Stimulated activated naive B cell treated with anti-CD40 and anti-IgM and Interleukin-4, amounts not matched to agents 10 μg/mL and 1 μg/mL and 100 μg/mL, for 72 hours (primary cell): Measurements from ENCODE around the gene CCDC116.
"Not testable (repeated sequence)": the region's sequence is repeated elsewhere in the genome, so short reads cannot be mapped to it uniquely, and the experiment has no call there.

Experiments used
- ATAC-seq, 2 donors: fragments of 150-1000 bp; cut with Tn5 transposase; replicated peaks; 2 replicates each; pipeline ENCODE4 v1.10.0; 2021; ENCODE audit warnings: moderate library complexity in 1 of 2
- DNase-seq: peaks from one replicate; pipeline ENCODE4 v3.0.0; 2021
- H3K27ac Mint-ChIP-seq: one replicate; pipeline ENCODE4 v1.8.0; 2022; ENCODE audit warnings: mild to moderate bottlenecking, mixed read lengths
- H3K27me3 Mint-ChIP-seq, 2 donors: one replicate each; pipeline ENCODE4 v1.8.0; 2022; ENCODE audit warnings: mixed read lengths in 2 of 2
- H3K36me3 Mint-ChIP-seq, 2 donors: one replicate each; pipeline ENCODE4 v1.8.0; 2022; ENCODE audit warnings: mixed read lengths in 2 of 2, mild to moderate bottlenecking in 1 of 2
- H3K4me1 Mint-ChIP-seq, 2 donors: one replicate each; pipeline ENCODE4 v1.8.0; 2022; ENCODE audit warnings: mixed read lengths in 2 of 2, mild to moderate bottlenecking in 1 of 2
- H3K4me3 Mint-ChIP-seq, 2 donors: one replicate each; pipeline ENCODE4 v1.8.0; 2022; ENCODE audit warnings: mild to moderate bottlenecking in 2 of 2, mixed read lengths in 2 of 2, moderate library complexity in 1 of 2
- H3K9me3 Mint-ChIP-seq, 2 donors: one replicate each; pipeline ENCODE4 v1.8.0; 2022; ENCODE audit warnings: mixed read lengths in 2 of 2, mild to moderate bottlenecking in 1 of 2

Gene CCDC116

DNA sequence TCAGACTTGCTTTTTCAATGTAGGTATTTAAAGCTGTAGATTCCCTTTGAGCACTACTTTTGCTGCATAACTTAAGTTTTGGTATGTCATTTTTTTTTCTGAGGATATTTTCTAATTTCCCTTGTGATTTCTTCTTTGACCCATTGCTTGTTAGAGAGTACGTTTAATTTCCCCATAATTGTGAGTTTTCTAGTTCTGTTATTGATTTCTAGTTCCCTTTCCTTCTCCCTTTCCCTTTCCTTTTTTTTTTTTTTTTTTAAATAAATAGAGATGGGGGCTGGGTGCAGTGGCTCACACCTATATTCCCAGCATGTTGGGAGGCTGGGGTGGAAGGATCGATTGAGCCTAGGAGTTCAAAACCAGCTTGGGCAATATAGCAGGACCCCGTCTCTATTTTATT, 34.3 kb upstream of the CCDC116 start:
- ATAC-seq (no peak), DNase-seq (no peak)
- Mint-ChIP-seq H3K4me3 (no peak overlapping the region), H3K36me3 (peaks cover 53 to 55% of the 10 kb centered on the region in 2 donors), H3K27ac (no peak overlapping the region), H3K4me1 (peaks cover 37 to 45% of the 10 kb centered on the region in 2 donors), H3K27me3 (no peaks in the 10 kb centered on the region), H3K9me3 (no peaks in the 10 kb centered on the region)

DNA sequence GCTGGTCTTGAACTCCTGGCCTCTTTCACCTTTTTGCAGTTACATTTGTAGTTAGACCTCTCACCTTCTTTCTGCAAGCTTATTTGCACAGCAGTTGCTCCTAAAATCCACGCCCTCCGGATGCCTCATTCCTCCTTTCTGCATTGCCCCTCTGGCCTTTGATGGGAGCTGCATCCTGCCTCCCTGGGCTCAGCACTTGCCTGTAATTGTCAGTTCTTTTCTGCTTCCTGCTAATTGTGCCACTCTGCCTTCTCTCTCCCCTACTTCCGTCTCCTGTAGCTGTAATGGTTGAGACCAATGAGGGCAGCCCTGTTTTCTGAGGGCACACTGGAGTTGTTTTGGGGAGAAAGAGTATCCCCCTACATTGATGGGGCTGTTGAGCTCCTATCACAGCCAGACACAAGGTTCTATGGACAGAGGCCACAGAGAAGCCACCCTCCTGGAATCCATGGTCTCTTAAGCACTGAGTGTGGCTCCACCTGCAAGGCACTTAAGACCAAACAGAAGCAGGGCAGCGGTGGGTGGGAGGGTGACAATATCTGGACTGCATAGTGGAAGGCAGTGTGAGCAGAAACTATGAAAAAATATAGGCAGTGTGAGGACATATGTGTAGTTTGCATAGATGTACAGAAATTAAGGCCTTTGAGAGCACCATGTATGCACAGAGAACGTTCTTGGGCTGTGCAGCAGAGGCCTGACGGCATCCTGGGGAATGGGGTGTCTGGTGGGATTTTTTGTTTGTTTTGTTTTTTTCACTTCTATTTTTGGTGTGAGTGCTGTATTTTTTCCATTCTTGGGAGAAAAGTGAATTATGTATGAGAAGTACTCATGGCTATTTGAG, 33.3 kb upstream of the CCDC116 start:
- no peaks in the 10 kb centered on the region for H3K27me3 Mint-ChIP-seq
- DNase-seq = no peak
- peaks cover 43 to 46% of the 10 kb centered on the region in 2 donors for H3K36me3 Mint-ChIP-seq
- H3K4me3 Mint-ChIP-seq = no peak overlapping the region
- no peak for ATAC-seq
- peaks cover 27 to 38% of the 10 kb centered on the region in 2 donors for H3K4me1 Mint-ChIP-seq
- no peaks in the 10 kb centered on the region for H3K9me3 Mint-ChIP-seq
- peak overlapping the region; percentile 1 for H3K27ac Mint-ChIP-seq

DNA sequence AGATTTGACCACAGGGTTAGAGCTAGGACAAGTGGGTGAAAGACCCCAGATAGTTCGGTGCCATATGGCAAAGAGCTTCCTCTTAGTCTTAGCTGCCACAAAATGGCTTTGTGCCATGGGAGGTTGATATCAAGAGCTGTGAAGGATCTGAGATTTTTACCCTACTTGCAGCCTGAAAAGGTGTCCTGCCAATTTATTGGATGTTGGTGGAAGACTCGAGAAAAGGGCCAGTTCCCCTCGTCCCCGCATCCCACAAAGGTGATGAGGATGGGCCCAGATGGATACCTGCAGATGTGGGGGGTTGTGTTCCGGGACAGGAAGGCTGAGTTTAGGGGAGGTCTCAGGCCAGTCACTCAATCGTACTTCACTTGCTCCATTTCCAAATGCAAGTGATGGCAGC, 30.0 kb upstream of the CCDC116 start:
- peaks cover 28 to 37% of the 10 kb centered on the region in 2 donors for H3K36me3 Mint-ChIP-seq
- no peaks in the 10 kb centered on the region for H3K27me3 Mint-ChIP-seq
- DNase-seq = no peak
- ATAC-seq = no peak
- no peaks in the 10 kb centered on the region for H3K9me3 Mint-ChIP-seq
- H3K4me3 Mint-ChIP-seq = no peak overlapping the region
- peaks cover 30 to 50% of the 10 kb centered on the region in 2 donors for H3K4me1 Mint-ChIP-seq
- no peak overlapping the region for H3K27ac Mint-ChIP-seq

DNA sequence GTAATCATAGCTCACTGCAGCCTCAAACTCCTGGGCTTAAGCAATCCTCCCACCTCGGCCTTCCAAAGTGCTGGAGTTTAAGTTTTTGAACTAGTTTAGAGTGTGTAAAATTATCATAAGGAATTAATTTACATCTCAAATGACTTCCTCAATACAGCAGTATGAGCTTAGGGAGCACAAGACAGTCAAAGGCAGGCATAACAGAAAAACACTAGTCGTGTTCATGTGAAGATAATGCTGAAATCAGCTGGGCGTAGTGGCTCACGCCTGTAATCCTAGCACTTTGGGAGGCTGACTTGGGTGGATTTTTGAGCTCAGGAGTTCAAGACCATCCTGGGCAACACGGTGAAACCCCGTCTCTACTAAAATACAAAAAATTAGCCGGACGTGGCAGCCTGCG, 28.6 kb upstream of the CCDC116 start:
- Mint-ChIP-seq H3K4me1 (peaks cover 25 to 44% of the 10 kb centered on the region in 2 donors), H3K36me3 (peaks cover 23 to 34% of the 10 kb centered on the region in 2 donors), H3K27ac (no peak overlapping the region), H3K9me3 (no peaks in the 10 kb centered on the region), H3K27me3 (no peaks in the 10 kb centered on the region), H3K4me3 (no peak overlapping the region)
- ATAC-seq = no peak
- DNase-seq = no peak

DNA sequence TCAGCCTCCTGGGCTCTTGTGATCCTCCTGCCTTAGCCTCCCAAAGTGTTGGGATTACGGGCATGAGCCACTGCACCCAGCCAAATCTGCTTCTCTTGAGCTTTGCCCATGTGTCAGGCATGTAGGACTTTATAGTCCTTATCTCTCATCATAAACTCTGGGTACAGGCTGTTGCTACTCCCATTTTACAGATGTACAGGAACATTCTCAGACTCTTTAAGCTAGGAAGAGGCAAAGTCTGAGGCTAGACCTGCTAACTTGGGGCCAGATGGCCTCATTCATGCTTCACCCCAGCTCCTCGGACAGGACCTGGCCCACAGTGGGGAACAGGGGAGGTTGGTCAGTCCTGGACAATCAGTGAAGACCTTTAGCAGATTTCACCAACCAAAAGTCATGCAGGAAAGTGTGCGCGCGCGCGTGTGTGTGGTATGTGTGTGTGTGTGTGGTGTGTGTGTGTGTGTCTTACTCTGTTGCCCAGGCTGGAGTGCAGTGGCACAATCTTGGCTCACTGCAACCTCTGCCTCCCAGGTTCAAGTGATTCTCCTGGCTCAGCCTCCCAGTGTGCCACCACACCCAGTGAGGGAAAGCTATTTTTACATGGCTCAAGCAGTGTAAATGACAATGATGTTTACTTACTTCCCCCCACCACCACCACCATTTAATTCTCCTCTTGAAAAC, 26.5 kb upstream of the CCDC116 start:
- Mint-ChIP-seq H3K36me3 (peaks cover 13 to 35% of the 10 kb centered on the region in 2 donors), H3K27ac (peak overlapping the region; percentile 38), H3K9me3 (no peaks in the 10 kb centered on the region), H3K27me3 (no peaks in the 10 kb centered on the region), H3K4me3 (no peak overlapping the region), H3K4me1 (peaks cover 19 to 35% of the 10 kb centered on the region in 2 donors)
- ATAC-seq (no peak), DNase-seq (no peak)

- Mint-ChIP-seq H3K27ac (peak overlapping the region; percentile 38), H3K27me3 (no peaks in the 10 kb centered on the region), H3K9me3 (no peaks in the 10 kb centered on the region), H3K36me3 (peaks cover 18 to 39% of the 10 kb centered on the region in 2 donors), H3K4me3 (no peak overlapping the region), H3K4me1 (peaks cover 20 to 35% of the 10 kb centered on the region in 2 donors)
- ATAC-seq = no peak
- DNase-seq = no peak
Observed at GRCh38 chr22:21606775-21607174, 25.8 kb upstream of the CCDC116 start.

GRCh38 chr22:21609556-21610157, 22.9 kb upstream of the CCDC116 start:
- Mint-ChIP-seq H3K27ac (peak overlapping the region; percentile 25), H3K36me3 (peaks cover 24 to 46% of the 10 kb centered on the region in 2 donors)

GRCh38 chr22:21611210-21611977, 21.2 kb upstream of the CCDC116 start:
- H3K27ac Mint-ChIP-seq = no peak overlapping the region
- no peaks in the 10 kb centered on the region for H3K27me3 Mint-ChIP-seq
- no peak for ATAC-seq
- no peak overlapping the region for H3K4me3 Mint-ChIP-seq
- DNase-seq = no peak
- H3K9me3 Mint-ChIP-seq = no peaks in the 10 kb centered on the region
- H3K4me1 Mint-ChIP-seq = peaks cover 24 to 45% of the 10 kb centered on the region in 2 donors
- H3K36me3 Mint-ChIP-seq = peaks cover 28 to 47% of the 10 kb centered on the region in 2 donors

More at GRCh38 chr22:21609556-21610157, 22.9 kb upstream of the CCDC116 start:
- H3K4me3 Mint-ChIP-seq, H3K9me3 Mint-ChIP-seq, DNase-seq, H3K27me3 Mint-ChIP-seq, ATAC-seq: not testable (repeated sequence)
- H3K4me1 Mint-ChIP-seq = peaks cover 20 to 43% of the 10 kb centered on the region in 2 donors

GRCh38 chr22:21612858-21613257, 19.7 kb upstream of the CCDC116 start:
- H3K27me3 Mint-ChIP-seq = no peaks in the 10 kb centered on the region
- H3K27ac Mint-ChIP-seq = no peak overlapping the region
- no peak overlapping the region for H3K4me3 Mint-ChIP-seq
- ATAC-seq = no peak
- H3K4me1 Mint-ChIP-seq = peaks cover 17 to 43% of the 10 kb centered on the region in 2 donors
- no peaks in the 10 kb centered on the region for H3K9me3 Mint-ChIP-seq
- peaks cover 25 to 37% of the 10 kb centered on the region in 2 donors for H3K36me3 Mint-ChIP-seq
- DNase-seq = no peak

DNA sequence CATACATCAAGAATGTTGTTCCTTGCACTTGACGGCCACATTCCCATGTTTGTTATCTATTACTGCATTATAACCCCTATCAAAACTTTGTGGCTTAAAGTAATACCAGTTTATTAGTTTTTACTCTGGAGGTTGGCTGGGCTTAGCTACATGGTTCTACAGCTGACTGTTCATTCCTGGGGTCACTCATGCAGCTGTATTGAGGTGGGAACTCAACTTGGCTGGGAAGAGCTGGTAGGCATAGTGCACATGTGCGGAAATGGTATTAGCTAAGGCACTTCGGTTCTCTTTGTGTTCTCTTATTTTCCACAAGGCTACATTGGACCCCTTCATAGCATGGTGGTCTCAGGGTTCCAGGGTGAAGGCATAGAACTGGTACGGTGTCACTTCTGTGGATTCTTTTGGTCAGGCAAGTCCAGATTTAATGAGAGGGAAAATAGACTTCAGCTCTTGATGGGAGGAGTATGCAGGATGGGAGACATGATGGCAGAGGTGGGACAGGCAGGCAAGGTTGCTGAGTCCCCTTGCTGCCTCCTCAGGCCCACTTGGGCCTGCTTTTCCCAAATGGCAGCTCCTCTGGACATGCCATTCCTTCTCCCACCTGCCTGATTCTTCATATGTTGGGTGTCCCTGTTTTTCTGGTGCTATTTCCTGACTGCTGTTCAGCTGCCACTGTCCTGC, 18.9 kb upstream of the CCDC116 start:
- H3K9me3 Mint-ChIP-seq = no peaks in the 10 kb centered on the region
- H3K27me3 Mint-ChIP-seq = no peaks in the 10 kb centered on the region
- H3K36me3 Mint-ChIP-seq = peaks cover 25 to 37% of the 10 kb centered on the region in 2 donors
- ATAC-seq (no peak), DNase-seq (no peak)
- H3K4me1 Mint-ChIP-seq = peaks cover 18 to 45% of the 10 kb centered on the region in 2 donors
- H3K27ac Mint-ChIP-seq = peak overlapping the region; percentile 70
- no peak overlapping the region for H3K4me3 Mint-ChIP-seq

DNA sequence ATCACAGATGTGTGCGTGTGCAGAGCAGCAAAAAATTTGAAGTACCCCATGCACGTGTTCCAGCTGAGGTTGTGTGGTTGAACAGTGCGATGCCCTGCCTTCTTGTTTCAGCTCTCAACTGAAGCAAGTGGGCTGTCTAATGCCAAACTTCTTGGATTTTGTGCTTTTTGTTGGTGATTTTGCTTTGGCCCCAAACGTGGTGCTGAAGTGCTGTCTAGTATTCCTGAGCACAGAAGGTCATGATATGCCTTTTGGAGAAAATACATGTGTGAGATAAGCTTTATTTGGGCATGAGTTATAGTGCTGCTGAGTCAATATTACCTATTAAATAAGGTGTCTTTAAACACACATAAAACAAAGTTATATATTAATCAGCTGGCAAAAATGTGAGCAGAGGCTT, 16.8 kb upstream of the CCDC116 start:
- ATAC-seq = no peak
- Mint-ChIP-seq H3K4me3 (no peak overlapping the region), H3K9me3 (no peaks in the 10 kb centered on the region), H3K27me3 (no peaks in the 10 kb centered on the region), H3K36me3 (peaks cover 25 to 45% of the 10 kb centered on the region in 2 donors), H3K27ac (peak overlapping the region; percentile 75), H3K4me1 (peaks cover 25 to 58% of the 10 kb centered on the region in 2 donors)
- no peak for DNase-seq

DNA sequence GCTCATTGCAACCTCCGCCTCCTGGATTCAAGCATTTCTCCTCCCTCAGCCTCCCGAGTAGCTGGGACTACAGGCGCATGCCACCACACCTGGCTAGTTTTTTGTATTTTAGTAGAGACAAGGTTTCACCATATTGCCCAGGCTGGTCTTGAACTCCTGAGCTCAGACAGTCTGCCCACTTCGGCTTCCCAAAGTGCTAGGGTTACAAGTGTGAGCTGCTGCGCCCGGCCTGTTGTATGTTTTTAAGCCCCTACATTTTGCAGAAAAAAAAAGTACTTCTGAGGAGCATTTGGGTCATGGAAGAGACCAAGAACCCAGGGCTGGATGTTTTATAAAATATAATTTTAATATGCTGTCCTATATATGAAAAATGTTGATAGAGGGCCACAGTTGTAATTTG, 15.2 kb upstream of the CCDC116 start:
- DNase-seq, ATAC-seq, H3K27me3 Mint-ChIP-seq, H3K9me3 Mint-ChIP-seq, H3K4me3 Mint-ChIP-seq: not testable (repeated sequence)
- peaks cover 33 to 73% of the 10 kb centered on the region in 2 donors for H3K4me1 Mint-ChIP-seq
- peaks cover 20 to 48% of the 10 kb centered on the region in 2 donors for H3K36me3 Mint-ChIP-seq
- H3K27ac Mint-ChIP-seq = peak overlapping the region; percentile 20

GRCh38 chr22:21621025-21621424, 11.5 kb upstream of the CCDC116 start:
- DNase-seq (no peak), ATAC-seq (no peak)
- no peaks in the 10 kb centered on the region for H3K27me3 Mint-ChIP-seq
- no peaks in the 10 kb centered on the region for H3K9me3 Mint-ChIP-seq
- H3K4me1 Mint-ChIP-seq = peaks cover 35 to 79% of the 10 kb centered on the region in 2 donors
- peak overlapping the region; percentile 42 for H3K27ac Mint-ChIP-seq
- H3K4me3 Mint-ChIP-seq = no peak overlapping the region
- peaks cover 12 to 47% of the 10 kb centered on the region in 2 donors for H3K36me3 Mint-ChIP-seq
